HFFc6 (cell line): ENCODE results near the gene KHDRBS2. TPM values are rescaled to one million over a fixed set of nuclear protein-coding genes. Genes with fewer than 3 reads are reported as not detected.

Experiments used
- DNase-seq: peaks from one replicate; pipeline ENCODE4 v3.0.0-alpha.2; 2018
- H3K27ac Mint-ChIP-seq: 2 replicates; pipeline ENCODE4 v1.8.0; 2020; ENCODE audit warnings: mild to moderate bottlenecking, mixed read lengths
- H3K27me3 Mint-ChIP-seq: 2 replicates; pipeline ENCODE4 v1.8.0; 2021; ENCODE audit warnings: mild to moderate bottlenecking, moderate library complexity, mixed read lengths; ENCODE audit not compliant: insufficient read depth
- H3K36me3 Mint-ChIP-seq: 2 replicates; pipeline ENCODE4 v1.8.0; 2021; ENCODE audit warnings: low read depth, mixed read lengths
- H3K4me1 Mint-ChIP-seq: 2 replicates; pipeline ENCODE4 v1.8.0; 2020; ENCODE audit warnings: low read depth, mixed read lengths
- H3K4me3 Mint-ChIP-seq: 2 replicates; pipeline ENCODE4 v1.8.0; 2020; ENCODE audit warnings: mild to moderate bottlenecking, moderate library complexity, mixed read lengths
- H3K9me3 Mint-ChIP-seq: 2 replicates; pipeline ENCODE4 v1.8.0; 2020; ENCODE audit warnings: mild to moderate bottlenecking, mixed read lengths
- total RNA-seq, 6 experiments: library from RNA; stranded (reverse); fragmentation: NEBNext Ultra II Directional; extraction: Animal tissue kit (Norgen Biotek cat#: 25700); gene quantifications; 2 replicates in 1 of 6; 3 replicates in 5 of 6; pipeline ENCODE4 v1.2.3, GENCODE V29; 2021
- TF ChIP-seq, protein P1 (sequence below): fragments of 200-600 bp; sonication (generic); IDR thresholded peaks from 2 replicates; pipeline ENCODE4 v1.5.0; 2021; ENCODE audit warnings: antibody characterized with exemption, mild to moderate bottlenecking

Gene KHDRBS2
- total RNA-seq, 6 experiments from 2014 or later, result not detected

- no peak overlapping the region for H3K27ac Mint-ChIP-seq
Measured at GRCh38 chr6:61909486-61909885, 376.5 kb downstream of the KHDRBS2 start.

GRCh38 chr6:61901748-61902147 lies 384.3 kb downstream of the KHDRBS2 start:
- TF ChIP-seq, protein P1, sequence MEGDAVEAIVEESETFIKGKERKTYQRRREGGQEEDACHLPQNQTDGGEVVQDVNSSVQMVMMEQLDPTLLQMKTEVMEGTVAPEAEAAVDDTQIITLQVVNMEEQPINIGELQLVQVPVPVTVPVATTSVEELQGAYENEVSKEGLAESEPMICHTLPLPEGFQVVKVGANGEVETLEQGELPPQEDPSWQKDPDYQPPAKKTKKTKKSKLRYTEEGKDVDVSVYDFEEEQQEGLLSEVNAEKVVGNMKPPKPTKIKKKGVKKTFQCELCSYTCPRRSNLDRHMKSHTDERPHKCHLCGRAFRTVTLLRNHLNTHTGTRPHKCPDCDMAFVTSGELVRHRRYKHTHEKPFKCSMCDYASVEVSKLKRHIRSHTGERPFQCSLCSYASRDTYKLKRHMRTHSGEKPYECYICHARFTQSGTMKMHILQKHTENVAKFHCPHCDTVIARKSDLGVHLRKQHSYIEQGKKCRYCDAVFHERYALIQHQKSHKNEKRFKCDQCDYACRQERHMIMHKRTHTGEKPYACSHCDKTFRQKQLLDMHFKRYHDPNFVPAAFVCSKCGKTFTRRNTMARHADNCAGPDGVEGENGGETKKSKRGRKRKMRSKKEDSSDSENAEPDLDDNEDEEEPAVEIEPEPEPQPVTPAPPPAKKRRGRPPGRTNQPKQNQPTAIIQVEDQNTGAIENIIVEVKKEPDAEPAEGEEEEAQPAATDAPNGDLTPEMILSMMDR, result no peak
- H3K4me1 Mint-ChIP-seq, result no peaks in the 10 kb centered on the region
- H3K36me3 Mint-ChIP-seq, result no peaks in the 10 kb centered on the region
- no peak for DNase-seq
- H3K27ac Mint-ChIP-seq, result no peak overlapping the region
- H3K4me3 Mint-ChIP-seq, result no peak overlapping the region
- H3K27me3 Mint-ChIP-seq, result no peaks in the 10 kb centered on the region
- peaks cover 31% of the 10 kb centered on the region for H3K9me3 Mint-ChIP-seq

More at GRCh38 chr6:61909486-61909885, 376.5 kb downstream of the KHDRBS2 start:
- Mint-ChIP-seq H3K4me1 (no peaks in the 10 kb centered on the region), H3K4me3 (no peak overlapping the region), H3K36me3 (peaks cover 4% of the 10 kb centered on the region; the same call in 1 of the 2 replicates), H3K27me3 (no peaks in the 10 kb centered on the region), H3K9me3 (peaks cover 33% of the 10 kb centered on the region)
- TF ChIP-seq, protein P1, result no peak
- DNase-seq, result no peak

DNA sequence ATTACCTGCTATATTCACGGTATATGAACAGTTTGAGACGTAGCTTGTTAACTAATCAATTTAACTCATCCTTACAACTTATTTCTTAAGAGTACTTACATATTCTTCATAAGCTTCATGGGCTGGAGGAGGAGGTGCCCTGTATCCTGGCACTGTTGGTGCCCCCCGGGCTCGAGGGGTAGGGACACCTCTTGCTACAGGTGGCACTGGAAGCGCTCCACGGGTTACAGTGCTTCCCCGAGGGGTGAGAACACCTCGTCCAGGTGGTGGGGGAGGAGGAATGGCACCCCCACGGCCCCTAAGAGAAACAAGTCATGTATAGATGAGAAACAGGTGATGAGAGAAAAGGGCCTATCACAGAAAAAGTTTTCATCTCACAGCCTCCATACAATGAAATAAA lies 391.5 kb downstream of the KHDRBS2 start:
- H3K27me3 Mint-ChIP-seq, result no peaks in the 10 kb centered on the region
- H3K4me1 Mint-ChIP-seq, result no peaks in the 10 kb centered on the region
- TF ChIP-seq, protein P1, result no peak
- H3K4me3 Mint-ChIP-seq, result no peak overlapping the region
- peaks cover 15% of the 10 kb centered on the region for H3K9me3 Mint-ChIP-seq
- no peaks in the 10 kb centered on the region for H3K36me3 Mint-ChIP-seq
- no peak overlapping the region for H3K27ac Mint-ChIP-seq
- DNase-seq, result no peak

DNA sequence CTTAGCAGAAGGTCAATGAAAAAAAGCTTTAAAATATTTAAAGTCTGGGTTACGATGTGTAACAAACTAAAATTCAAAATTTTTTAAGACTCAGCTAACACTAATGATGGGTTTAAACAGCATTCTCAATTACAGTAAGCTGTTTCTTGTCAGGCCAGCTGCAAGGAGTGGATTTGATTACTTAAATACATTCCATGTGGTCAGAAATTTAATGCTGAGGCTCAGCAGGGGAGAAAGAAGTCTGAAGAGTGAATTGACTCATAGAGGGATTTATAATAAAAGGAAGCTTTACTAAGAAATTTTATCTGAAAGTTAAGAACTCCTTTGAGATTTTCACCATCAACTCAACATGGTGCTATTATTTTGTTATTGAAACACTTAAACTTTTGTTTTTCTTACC lies 398.6 kb downstream of the KHDRBS2 start:
- Mint-ChIP-seq H3K27ac (no peak overlapping the region), H3K36me3 (no peaks in the 10 kb centered on the region), H3K27me3 (no peaks in the 10 kb centered on the region; the same call in 1 of the 2 replicates), H3K4me1 (no peaks in the 10 kb centered on the region), H3K9me3 (peaks cover 18% of the 10 kb centered on the region), H3K4me3 (no peak overlapping the region)
- TF ChIP-seq, protein P1, result no peak
- DNase-seq, result no peak

DNA sequence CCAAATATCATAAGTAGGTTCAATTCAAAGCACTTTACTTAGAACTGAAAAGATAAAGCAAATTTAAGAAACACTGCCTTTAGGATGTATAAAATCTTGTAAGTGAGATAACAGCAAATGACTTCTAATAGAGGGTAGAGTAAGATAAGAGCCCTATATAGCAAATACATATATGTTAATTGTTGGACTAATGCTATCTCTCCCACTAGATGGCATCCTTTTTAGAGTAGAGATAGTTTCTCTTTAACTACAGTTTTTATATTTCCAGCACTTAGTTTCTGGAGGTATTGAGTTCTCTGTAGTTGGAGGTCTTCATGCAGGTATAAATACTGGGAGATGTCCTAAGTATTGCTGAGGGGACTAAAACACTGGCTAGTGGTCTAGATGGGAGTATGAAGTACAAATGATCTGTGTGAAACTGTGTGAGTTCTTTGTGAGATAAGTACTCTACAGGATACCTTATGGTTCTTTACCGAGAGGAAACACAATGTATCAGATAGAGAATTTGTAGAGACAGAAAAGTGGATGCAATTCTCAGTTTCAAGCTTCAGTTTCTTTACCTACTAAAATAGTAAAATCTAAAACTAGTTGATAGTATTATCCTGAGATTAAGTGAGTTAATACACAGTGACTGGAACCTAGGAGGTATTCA lies 399.3 kb downstream of the KHDRBS2 start:
- no peak for DNase-seq
- no peak overlapping the region for H3K4me3 Mint-ChIP-seq
- H3K9me3 Mint-ChIP-seq, result peaks cover 16% of the 10 kb centered on the region
- H3K4me1 Mint-ChIP-seq, result no peaks in the 10 kb centered on the region
- no peaks in the 10 kb centered on the region for H3K36me3 Mint-ChIP-seq
- TF ChIP-seq, protein P1, result peak; percentile 16; the same call in 1 of the 2 replicates
- H3K27ac Mint-ChIP-seq, result no peak overlapping the region
- H3K27me3 Mint-ChIP-seq, result no peaks in the 10 kb centered on the region; the same call in 1 of the 2 replicates
